ENCODE measurements around the gene PTPN6.
A peak's percentile ranks its signal among the peaks of the same experiment; 100 is the strongest.

PTPN6 gene

DNA sequence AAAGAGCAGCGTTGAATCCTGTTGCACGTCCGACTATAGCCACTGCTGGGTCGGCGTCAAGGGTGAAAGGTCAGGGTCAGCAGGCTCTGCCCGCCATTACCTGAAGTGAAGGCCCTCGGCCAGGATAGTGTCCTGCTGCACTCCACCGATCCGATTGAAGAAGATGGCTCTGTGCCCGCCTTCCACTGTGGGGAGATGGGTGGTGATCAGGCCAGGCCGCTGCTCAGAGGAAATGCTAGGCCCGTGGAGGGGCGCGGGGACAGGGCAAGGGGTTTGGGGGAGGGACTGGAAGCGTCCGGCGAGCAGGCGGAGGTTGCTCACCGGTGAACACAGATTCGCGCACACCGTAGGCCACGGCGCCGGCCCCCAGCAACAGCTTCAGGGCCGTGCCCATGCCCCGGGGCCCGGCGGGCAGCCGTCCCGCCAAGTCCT is 19.0 kb downstream of the PTPN6 start:
- DNase-seq (ENCODE audit: low spot score) = peak; percentile 45

DNA sequence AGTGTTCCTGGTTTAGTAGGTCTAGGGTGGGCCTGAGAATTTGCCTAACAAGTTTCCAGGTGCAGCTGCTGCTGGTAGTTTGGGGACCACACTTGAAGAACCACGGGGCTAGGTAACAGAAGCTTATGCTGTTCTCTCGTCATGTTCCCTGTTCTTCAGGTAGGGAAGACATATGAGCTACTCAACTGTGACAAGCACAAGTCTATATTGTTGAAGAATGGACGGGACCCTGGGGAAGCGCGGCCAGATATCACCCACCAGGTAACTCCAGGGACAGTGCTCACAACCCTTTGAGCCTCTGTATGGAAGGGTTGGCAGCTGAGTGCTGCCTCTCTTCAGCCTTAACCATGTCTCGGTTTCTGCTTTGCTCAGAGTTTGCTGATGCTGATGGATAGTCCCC is 23.0 kb downstream of the PTPN6 start:
- DNase-seq (ENCODE audit: low spot score) = no peak

DNA sequence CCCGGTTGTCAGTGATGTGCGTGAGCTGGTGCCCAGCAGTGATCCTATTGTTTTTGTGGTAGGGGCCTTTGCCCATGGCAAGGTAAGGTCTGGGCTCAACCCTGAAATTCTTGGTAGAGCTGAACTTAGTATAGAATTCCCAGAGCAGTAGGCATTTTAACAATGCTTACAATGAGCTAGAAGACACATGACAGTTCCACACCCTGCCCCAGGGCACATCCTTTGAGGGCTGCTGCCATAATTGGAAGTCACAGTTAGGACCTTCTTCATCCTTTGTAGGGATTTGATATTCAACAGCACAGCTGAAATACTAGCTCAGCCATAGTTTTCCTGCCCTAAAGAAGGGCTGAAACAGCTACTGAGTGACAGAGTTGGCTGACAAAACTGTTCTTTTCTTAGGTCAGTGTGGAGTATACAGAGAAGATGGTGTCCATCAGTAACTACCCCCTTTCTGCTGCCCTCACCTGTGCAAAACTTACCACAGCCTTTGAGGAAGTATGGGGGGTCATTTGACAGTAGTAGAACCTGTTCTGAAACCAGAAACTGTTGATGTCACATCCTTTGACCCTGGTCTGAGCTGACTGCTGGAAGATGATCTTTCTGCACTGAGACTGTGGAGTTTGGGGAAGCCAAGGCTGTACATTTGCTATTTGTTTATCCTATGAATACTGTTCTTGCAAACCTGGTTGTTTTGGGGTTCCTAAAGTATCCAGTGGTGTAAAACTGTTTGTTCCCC is 24.3 kb downstream of the PTPN6 start:
- DNase-seq (ENCODE audit: low spot score) = no peak

DNA sequence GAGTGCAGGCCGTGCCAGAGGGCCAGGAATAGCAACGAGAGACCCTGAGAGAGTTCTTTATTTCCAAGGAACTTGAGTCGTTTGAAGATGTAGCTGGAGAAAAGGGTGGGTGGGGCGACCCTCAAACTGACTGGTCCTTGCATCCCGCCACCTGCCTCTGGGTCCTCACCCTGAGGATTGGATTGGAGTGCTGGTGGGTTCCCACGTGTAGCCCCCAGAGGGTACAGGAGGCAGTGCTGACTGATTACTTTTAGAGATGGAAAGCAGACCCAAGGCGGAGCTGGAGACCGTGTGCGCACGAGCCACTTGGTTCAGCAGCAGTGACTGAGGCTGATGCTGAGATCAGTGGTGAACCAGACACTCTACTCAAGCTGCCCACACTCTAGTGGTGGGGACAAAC is 26.5 kb downstream of the PTPN6 start:
- DNase-seq (ENCODE audit: low spot score) = no peak

DNA sequence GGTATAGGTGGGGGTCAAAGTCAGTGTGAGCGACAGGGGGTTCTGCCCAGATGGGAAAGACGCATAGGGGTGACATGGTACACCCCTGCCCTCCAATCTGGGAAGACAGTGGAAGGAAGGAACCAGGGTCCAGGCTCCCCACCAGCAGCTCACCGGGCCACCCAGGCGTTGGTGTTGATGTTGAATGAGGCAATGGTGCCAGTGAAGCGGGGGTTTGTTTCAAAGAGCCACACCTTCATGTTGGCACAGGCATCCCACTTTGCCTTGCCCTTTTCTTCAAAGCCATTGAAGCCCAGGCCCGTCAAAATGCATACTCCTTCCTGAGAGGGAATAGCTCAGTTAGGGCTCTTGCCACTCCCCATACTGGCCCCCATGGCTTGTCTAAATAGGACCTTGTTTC is 27.0 kb downstream of the PTPN6 start:
- DNase-seq (ENCODE audit: low spot score) = no peak

DNA sequence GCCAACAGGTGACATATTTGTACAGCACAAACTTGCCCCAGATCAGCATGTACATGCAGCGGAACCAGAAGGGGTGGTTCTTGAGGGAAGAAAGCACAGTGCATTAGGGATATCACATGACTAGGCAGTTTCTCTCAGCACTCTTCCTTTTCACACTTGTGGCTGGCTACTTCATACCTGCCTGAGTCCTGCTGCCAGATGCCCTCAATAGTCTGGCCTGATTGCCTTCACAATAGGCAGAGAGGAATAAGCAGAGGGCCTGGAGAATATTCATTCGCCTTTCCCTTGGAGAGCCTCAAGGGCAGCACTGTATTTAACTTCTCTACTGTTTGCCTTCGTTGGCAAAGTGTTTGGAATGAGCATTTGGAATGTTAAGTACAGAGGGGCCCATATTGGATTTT is 27.5 kb downstream of the PTPN6 start:
- DNase-seq (ENCODE audit: low spot score) = no peak

DNA sequence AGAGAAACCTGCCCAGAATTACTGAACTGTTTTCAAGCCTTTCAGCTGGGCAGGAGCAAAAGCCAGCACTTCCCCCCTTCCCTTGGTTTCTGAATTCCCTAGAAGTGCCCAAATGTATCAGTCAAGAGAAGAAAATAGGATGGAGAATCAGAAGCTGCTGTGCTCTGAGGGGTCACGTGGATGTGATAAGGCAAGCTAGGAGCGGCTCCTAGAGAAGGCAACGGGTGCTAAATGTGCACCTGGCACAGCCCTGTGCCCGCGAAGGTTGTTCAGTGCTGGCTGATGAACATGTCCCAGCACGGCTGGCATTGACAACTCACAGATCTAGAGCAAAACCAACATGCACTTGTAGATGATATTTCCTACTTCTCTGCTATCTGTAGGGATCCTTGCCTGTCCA is 27.9 kb downstream of the PTPN6 start:
- no peak for DNase-seq (ENCODE audit: low spot score)

DNA sequence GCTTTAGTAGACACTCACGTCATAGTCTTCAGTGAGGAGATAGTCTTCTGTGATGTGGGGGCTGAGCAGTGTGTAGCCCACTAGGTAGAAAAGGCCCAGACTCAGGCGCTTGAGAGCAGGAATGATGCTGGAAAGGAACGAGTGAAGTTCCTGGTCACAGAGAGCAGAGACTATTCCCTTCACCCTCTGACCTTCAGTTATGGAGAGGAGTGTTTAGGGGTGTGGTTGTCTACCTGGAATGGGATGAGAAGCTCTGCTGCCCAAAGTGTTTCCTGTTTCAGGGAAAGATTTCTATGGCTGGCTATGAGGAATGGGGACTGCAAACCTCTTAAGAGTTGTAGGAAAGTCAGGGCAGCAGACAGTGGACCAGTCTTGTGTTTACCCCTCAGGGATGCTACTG is 28.3 kb downstream of the PTPN6 start:
- no peak for DNase-seq (ENCODE audit: low spot score)

DNA sequence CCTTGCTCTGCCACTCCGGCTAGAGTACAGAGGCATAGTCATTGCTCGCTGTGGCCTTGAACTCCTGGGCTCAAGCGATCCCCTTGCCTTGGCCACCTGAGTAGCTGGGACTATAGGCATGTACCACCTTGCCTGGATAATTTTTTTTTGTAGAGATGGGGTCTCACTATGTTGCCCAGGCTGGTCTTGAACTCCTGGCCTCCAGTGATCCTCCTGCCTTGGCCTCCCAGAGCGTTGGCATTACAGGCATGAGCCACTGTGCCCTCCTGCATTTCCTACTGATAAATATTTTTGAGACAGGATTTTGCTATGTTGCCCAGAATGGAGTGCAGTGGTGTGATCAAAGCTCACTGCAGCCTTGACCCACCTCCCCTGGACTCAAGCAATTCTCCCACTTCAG is 28.9 kb downstream of the PTPN6 start:
- DNase-seq (ENCODE audit: low spot score) = no peak

DNA sequence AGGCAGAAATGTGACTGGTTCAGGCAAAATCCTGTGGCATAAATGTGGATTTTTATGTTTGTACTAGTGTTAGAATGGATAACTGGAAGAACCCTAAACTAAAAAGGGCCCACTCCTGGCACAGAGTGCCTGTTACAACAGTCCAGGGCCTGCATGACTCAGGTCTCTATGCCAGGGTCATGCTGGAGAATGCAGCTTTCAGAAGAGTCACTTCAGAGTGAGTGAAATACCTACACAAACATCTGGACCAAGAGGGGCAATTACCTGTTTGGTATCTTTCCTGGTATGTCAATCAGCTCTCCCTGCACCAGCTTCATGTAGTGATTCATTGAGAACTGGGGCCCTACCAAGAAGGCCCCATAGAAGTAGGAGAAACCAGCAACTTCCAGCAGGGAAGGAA is 29.6 kb downstream of the PTPN6 start:
- no peak for DNase-seq (ENCODE audit: low spot score)

DNA sequence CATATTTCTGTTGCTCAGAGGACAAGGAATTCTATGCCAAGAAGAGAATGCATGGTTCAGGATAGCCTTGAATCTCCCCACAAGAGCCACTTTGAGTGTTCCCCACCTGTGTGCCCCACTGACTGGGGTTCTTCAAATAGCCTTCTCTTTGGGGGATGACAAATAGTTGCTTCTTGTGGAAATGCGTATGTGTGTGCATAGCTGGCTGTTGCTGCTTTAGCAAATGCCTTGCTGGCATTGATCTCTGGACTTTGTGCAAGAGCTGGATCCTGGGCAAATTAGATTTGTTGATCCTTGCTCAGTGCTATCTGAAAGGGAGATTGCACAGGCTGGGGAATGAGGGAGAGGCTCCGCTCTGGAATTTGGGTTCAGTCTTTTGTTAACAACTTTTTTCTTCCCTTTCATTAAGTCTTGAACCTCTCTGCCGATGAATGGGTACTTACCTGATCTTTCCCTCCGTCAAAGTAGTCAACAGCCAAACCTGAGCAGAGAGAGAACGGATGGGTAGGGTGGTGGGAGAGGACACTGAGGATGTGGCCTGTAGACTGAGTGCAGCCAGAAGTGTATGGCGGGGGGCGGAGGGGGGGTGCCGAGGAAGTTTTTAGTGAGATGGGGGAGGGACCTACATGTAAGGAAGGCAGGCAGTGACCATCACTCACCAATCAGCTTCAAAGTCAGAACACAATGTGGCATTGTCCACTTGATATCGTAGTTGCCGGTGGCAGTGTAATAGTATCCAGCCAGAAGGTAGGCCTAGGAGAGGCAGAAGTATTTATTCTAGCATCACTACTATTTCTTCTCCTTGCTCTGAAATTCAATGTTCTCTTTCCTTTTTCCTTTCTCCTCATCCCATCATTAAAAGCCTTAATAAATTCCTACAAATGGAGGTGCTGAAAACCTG is 30.2 kb downstream of the PTPN6 start:
- DNase-seq (ENCODE audit: low spot score) = no peak

DNA sequence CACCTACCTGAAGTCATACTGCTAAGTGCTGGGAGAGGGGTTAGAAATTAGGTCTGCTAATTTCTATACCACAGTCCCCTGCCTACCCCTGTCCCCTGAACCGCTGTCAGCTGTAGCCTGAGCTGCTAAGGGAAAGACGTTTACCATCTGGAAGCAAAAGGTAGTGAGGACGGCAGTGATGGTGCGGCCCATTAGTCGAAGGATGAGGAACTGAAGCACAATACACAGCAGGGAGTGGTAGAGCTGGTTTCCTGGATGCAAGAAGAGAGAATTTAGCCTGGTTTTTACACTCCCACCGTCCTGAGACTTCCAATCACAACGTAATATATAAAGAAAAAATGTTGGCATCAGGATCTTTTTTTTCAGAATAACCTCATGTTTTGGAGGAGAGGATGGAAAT is 31.4 kb downstream of the PTPN6 start:
- no peak for DNase-seq (ENCODE audit: low spot score)

DNA sequence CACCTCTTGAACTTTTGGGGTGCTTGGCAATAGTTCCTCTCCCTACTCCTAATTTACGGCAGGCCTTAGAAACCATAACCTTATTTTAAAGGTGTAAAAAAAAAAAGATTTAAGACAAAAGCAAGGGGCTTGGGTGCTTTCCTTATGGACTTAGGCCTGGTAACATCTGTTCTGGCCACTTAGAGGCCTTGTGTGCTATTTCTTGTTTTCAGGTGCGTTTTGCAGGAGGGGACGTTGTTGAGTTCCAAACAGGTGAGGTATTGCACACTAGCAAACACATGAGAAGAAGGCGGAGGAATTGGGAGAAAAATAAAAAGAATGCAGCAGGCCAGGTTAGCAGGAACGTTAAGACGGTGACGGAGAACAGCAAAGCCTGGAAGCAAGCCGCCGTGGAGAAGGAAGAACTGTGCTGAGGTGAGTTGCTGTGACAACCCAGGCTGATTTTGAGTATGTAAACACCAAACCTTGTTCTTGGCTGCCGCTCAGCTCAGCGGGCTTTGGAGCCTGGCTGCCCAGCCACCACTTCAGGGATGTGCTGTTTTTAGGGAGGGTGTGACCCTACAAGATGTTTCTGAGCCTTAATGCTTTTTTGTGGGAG is 36.9 kb downstream of the PTPN6 start:
- no peak for DNase-seq (ENCODE audit: low spot score)

DNA sequence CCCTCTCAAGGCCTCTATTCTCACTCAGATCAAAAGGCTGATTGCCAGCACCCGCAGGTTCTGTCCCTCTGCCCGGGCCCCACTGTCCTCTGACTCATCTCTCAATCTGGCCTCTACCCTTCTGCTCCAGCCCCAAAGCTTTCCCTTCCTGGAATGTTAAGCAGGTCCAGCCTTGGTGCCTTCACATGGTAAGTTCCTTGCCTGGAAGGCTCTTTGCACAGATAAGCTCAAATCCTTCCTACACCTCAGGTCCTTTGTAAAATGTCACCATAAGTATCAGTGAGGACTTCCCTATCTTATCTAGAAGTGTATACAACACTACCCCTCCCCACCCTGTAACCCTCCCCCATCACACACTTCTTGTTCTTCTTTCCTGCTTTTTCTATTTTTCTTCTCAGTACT is 44.9 kb downstream of the PTPN6 start:
- DNase-seq (ENCODE audit: low spot score) = no peak

DNA sequence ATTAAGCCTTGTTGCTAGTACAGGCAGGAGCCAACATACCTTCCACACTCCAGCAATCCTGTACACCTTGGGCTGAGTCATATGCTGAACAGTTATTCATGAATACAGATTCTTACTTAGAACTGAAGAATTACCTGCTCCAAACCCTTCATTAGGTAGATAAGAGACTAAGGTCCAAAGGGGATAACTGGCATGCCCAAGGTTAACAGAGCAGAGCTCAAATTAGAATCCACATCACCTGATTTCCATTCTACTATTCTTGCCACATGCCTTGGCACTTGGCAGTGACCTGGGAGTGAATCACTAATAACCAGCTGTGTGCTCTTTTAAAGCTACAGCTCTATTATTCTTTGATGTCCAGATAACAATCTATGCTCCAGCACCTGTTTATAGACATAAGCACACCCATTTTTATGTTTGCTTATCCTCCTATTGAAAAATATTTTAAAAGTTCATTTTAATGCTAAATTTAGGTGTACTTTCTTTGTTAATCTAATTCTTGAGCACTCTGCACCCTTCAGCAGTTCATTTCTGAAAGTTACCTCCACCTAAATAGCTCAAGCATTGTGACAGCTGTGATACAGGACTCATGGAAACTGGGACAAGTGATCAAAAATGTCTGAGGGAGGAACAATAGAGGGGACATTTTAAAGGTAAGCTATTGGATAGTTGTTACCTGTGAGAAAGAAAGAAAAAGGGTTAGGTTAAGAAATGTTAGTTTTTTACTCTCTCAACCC is 47.7 kb downstream of the PTPN6 start:
- no peak for DNase-seq (ENCODE audit: low spot score)

DNA sequence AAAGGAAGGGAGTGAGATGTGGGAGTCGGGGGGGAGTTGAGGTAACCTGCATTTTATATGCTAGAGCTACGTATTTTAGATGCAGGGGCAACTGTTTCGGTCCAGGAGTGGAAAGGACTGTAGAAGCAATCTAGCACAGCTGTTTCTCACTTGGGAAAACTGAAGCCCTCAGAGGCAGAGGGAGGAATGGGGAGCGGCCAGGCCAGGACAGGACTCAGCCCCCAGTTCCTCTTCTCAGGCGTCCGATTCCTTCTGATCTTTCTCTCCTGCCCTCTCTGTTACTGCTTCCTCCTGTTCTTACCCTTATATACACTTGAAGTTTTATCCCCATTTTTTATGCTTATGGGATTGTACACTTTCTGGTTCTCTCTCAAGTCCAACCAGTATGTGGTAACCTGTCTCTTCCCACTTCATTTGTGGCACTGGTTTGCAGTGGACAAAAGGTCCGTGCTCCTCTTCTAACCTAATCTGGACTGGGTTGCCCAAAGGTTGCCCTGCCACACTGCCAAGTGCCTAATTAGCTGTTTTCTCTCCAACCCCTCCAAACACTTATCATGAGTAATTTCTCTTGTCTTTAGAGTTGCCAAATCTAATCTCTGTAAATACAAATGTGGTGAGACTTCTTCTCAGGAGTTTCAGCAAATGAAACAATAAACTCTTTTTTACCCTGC is 50.9 kb downstream of the PTPN6 start:
- DNase-seq (ENCODE audit: low spot score) = no peak

DNA sequence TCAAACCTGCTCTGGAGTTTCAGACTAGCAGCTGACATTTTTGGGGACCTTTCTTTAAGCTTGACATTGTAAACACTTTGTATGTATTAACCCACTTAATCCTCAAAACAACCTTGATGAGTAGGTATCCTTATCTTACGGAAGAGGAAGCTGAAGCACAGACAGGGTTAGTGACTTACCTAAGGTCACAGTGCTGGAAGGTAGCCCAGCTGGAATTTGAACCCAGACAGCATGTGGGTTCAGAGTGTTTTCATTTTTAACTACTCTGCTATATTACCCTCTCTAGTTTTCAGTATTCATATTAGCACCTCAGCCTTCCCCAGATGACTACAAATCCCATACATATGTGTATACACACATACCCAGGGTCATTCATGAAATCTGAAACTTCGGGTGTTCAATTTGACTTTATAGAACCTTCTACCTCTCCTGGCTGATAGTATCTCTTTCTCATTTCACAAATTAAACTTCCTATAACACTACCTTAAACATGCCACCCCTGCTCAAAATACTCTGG is 53.2 kb downstream of the PTPN6 start:
- no peak for DNase-seq (ENCODE audit: low spot score)

DNA sequence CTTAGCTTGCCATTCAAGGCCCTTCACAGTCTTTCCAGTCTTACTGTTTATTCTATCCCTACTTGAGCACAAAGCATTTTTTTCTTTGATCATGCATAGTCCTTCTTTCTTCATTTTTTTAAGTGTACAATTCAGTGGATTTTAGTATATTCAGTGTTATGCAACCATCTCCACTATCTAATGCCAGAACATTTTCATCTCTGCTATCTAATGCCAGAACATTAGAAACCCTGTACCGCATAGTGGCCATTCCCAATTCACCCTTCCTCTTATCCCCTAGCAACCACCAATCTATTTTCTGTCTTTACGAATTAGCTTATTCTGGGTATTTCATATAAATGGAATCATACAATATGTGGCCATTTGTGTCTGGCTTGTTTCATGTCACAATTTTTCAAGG is 53.7 kb downstream of the PTPN6 start:
- no peak for DNase-seq (ENCODE audit: low spot score)

DNA sequence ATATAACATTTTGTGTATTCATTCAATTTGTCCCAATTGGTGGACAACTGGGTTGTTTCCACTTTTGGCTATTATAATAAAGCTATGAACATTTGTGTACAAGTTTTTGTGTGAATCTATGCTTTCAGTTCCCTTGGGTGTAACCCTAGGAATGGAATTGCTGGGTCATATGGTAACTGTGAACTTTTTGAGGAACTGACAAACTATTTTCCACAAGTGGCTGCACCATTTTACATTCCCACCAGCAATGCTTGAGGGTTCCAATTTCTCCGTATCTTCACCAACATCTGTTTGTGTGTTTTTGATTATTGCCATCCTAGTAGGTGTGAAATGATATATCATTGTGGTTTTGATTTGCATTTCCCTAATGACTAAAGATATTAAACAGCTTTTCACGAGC is 54.2 kb downstream of the PTPN6 start:
- no peak for DNase-seq (ENCODE audit: low spot score)

DNA sequence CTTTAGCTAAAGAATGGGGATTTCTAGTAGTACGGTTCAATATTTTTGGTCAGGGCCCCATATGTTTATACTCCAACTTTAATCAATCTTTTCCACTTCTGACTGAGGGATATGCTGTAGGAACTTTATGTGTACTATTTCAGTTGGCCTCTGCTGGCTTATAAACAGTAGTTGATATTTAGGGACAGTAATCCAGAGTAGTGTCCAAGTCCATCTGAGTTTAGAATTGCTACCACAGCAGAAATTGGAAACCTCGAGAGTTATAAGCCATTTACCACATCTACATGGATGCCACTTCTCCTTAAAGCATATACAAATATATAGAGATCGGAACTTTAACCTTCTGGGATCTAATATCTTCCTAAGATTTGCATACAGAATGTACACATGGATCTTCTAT is 55.5 kb downstream of the PTPN6 start:
- DNase-seq (ENCODE audit: low spot score) = no peak

DNA sequence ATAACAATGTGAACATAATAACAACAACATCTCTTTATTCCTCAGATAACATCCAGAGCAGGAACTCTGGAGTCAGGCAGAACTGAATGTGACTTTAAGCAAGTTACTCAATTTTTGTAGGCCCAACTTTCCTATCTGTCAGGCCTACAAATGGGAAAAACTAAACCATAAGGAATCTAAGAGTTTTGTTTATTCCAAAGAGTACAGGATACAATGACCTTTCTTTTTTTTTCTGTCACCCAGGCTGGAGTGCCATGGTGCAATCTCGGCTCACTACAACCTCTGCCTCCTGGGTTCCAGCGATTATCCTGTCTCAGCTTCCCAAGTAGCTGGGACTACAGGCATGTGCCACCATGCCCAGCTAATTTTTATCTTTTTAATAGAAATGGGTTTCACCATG is 57.7 kb downstream of the PTPN6 start:
- no peak for DNase-seq (ENCODE audit: low spot score)

DNA sequence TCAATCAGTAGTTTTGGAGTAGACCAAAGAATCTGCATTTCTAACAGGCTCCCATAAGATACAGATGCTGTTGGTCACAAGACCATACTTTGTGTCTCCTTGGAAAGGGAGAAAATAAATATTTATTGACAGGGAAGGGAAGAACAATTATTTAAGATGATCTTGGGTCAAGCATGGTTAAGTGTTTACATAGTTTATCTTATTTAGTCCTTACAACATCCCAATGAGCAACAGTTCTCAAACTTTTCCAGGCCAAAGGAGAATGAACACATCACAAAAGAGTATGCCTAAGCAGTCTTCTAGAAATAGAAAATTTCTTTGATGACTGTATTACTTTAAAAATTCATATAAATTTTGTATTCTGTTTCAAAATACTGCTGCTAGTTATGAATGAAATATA is 58.4 kb downstream of the PTPN6 start:
- no peak for DNase-seq (ENCODE audit: low spot score)

Measured in RKO (cell line).